HepG2 (cell line): ENCODE results near the gene C14orf93. TPM values are rescaled to one million over a fixed set of nuclear protein-coding genes. Genes with fewer than 3 reads are reported as not detected.

Source experiments
- ATAC-seq: fragments of 200-7000 bp; cut with Tn5 transposase; 3 replicates; pipeline ENCODE4 v1.9.1; 2020; ENCODE audit warnings: mild to moderate bottlenecking, moderate library complexity
- BruUV-seq: library from RNA; stranded (reverse); fragments of 400-500 nt; replicated peaks from 2 replicates; lab custom pipeline; 2021; lab: Mats Ljungman, UMichigan
- CTCF ChIA-PET: fragments of 300-600 bp; formaldehyde crosslinking; extraction: SDS; loops from one replicate; lab custom pipeline; 2021; ENCODE audit warnings: low total read pairs, inconsistent platforms, low intra/inter-chr PET ratio; lab: Yijun Ruan, JAX
- POLR2A ChIA-PET: fragments of 350-600 bp; sonication (Branson Sonifier 250); formaldehyde crosslinking; loops from one replicate; lab custom pipeline; 2020; ENCODE audit warnings: antibody characterized with exemption, inconsistent platforms; lab: Yijun Ruan, JAX
- DNase-seq: peaks from one replicate; pipeline ENCODE4 v3.0.0-alpha.2; 2015; ENCODE audit warnings: low spot score
- FAIRE-seq: peaks from 3 replicates; lab custom pipeline; 2011; peaks lifted over from hg19 to GRCh38; lab: Jason Lieb, UNC
- H2AFZ ChIP-seq: one replicate; pipeline ENCODE4 v1.6.1; 2011; ENCODE audit warnings: low read length, inconsistent platforms
- H3K27ac ChIP-seq: fragments of 300-600 bp; 3 replicates; pipeline ENCODE4 v1.8.0; 2011; ENCODE audit warnings: mixed run types, mild to moderate bottlenecking, mixed read lengths, low read length, inconsistent platforms; ENCODE audit not compliant: insufficient read depth; ENCODE audit errors: extremely low read length
- H3K27me3 ChIP-seq, 2 experiments: fragments of 200-600 bp in 1 of 2; 2 replicates in 1 of 2; 3 replicates in 1 of 2; pipeline versions ENCODE4 v1.6.0 to v1.8.0; 2011; ENCODE audit warnings: low read length in 2 of 2, mild to moderate bottlenecking in 2 of 2, moderate library complexity in 2 of 2, inconsistent platforms in 1 of 2; ENCODE audit not compliant: insufficient read depth in 2 of 2, control insufficient read depth in 1 of 2
- H3K36me3 ChIP-seq, 2 experiments: fragments of 200-600 bp in 1 of 2; replicated peaks in 1 of 2; 2 replicates in 1 of 2; 3 replicates in 1 of 2; pipeline versions ENCODE4 v1.5.1 to v1.8.0; 2011; ENCODE audit warnings: low read length in 2 of 2, inconsistent platforms in 1 of 2; ENCODE audit not compliant: insufficient read depth in 2 of 2, control insufficient read depth in 1 of 2
- H3K4me1 ChIP-seq: 2 replicates; pipeline ENCODE4 v1.5.1; 2012; ENCODE audit warnings: low read length, inconsistent platforms; ENCODE audit not compliant: insufficient read depth
- H3K4me2 ChIP-seq: 2 replicates; pipeline ENCODE4 v1.6.0; 2011; ENCODE audit warnings: low read depth, low read length, inconsistent platforms
- H3K4me3 ChIP-seq, 3 experiments: fragments of 200-600 bp in 1 of 3; sonication (generic), shearing (Covaris generic) in 1 of 3; replicated peaks in 1 of 3; 2 replicates each; pipeline ENCODE4 v1.5.1; 2011 to 2016; ENCODE audit warnings: low read length in 3 of 3, inconsistent platforms in 2 of 3, low read depth in 2 of 3, mild to moderate bottlenecking in 2 of 3, control low read depth in 1 of 3, mixed read lengths in 1 of 3; ENCODE audit not compliant: insufficient read depth in 1 of 3
- H3K79me2 ChIP-seq: one replicate; pipeline ENCODE4 v1.6.1; 2011; ENCODE audit warnings: low read length, inconsistent platforms; ENCODE audit not compliant: insufficient read depth
- H3K9ac ChIP-seq: 2 replicates; pipeline ENCODE4 v1.6.0; 2011; ENCODE audit warnings: mild to moderate bottlenecking, low read depth, low read length, inconsistent platforms; ENCODE audit not compliant: insufficient read depth
- H3K9me3 ChIP-seq: 2 replicates; pipeline ENCODE4 v1.5.1; 2012; ENCODE audit warnings: mild to moderate bottlenecking, low read length
- H4K20me1 ChIP-seq: 2 replicates; pipeline ENCODE4 v1.6.0; 2011; ENCODE audit warnings: inconsistent platforms, mild to moderate bottlenecking, low read length, moderate library complexity; ENCODE audit not compliant: insufficient read depth
- AFF4 ChIP-seq: sonication (generic); formaldehyde crosslinking; IDR thresholded peaks from 2 replicates; pipeline ENCODE4 v1.4.0; 2020; ENCODE audit warnings: missing genetic modification reagents
- AGO1 ChIP-seq: fragments of 200-400 bp; formaldehyde crosslinking; IDR thresholded peaks from 2 replicates; pipeline ENCODE4 v1.6.1; 2017; ENCODE audit warnings: mild to moderate bottlenecking, low read depth, low read length, moderate library complexity; ENCODE audit not compliant: poor library complexity, severe bottlenecking
- ATF4 ChIP-seq, 2 experiments: fragments of 450-650 bp in 1 of 2; sonication (generic) in 1 of 2; formaldehyde crosslinking; IDR thresholded peaks; 2 replicates each; pipeline versions ENCODE4 v1.5.0 to v1.8.0; 2020 to 2022; ENCODE audit warnings: mild to moderate bottlenecking in 1 of 2, missing genetic modification reagents in 1 of 2
- ATF7-NPFF ChIP-seq: sonication (generic); formaldehyde crosslinking; IDR thresholded peaks from 2 replicates; pipeline ENCODE4 v1.8.1; 2023; ENCODE audit warnings: mild to moderate bottlenecking, low read depth, missing genetic modification reagents, moderate library complexity
- GPN1 ChIP-seq: sonication (generic); formaldehyde crosslinking; IDR thresholded peaks from 2 replicates; pipeline ENCODE4 v1.5.1; 2020; ENCODE audit warnings: missing genetic modification reagents, borderline replicate concordance
- MBNL3 ChIP-seq: fragments of 250-450 bp; sonication (Bioruptor Pico); conservative IDR thresholded peaks from 2 replicates; pipeline ENCODE4 v1.8.0; 2022; ENCODE audit warnings: mild to moderate bottlenecking, inconsistent platforms
- PAX8 ChIP-seq: sonication (generic); formaldehyde crosslinking; IDR thresholded peaks from 2 replicates; pipeline ENCODE4 v1.8.0; 2022; ENCODE audit warnings: mild to moderate bottlenecking, missing genetic modification reagents, borderline replicate concordance
- POGK ChIP-seq: sonication (generic); formaldehyde crosslinking; conservative IDR thresholded peaks from 2 replicates; pipeline ENCODE4 v1.8.0; 2022; ENCODE audit warnings: mild to moderate bottlenecking, moderate library complexity, missing genetic modification reagents
- RELA ChIP-seq: sonication (generic); formaldehyde crosslinking; IDR thresholded peaks from 2 replicates; pipeline ENCODE4 v1.4.0; 2020; ENCODE audit warnings: missing genetic modification reagents
- YEATS2 ChIP-seq: sonication (generic); formaldehyde crosslinking; IDR thresholded peaks from 2 replicates; pipeline ENCODE4 v1.4.0; 2020; ENCODE audit warnings: missing genetic modification reagents, borderline replicate concordance
- ZKSCAN5 ChIP-seq: sonication (generic); formaldehyde crosslinking; IDR thresholded peaks from 2 replicates; pipeline ENCODE4 v1.5.1; 2020; ENCODE audit warnings: mild to moderate bottlenecking, missing genetic modification reagents
- ZNF292 ChIP-seq: sonication (generic); formaldehyde crosslinking; IDR thresholded peaks from 2 replicates; pipeline ENCODE4 v1.8.1; 2022; ENCODE audit warnings: mild to moderate bottlenecking, low read depth, missing genetic modification reagents, borderline replicate concordance
- ZNF546 ChIP-seq: sonication (generic); formaldehyde crosslinking; conservative IDR thresholded peaks from 2 replicates; pipeline ENCODE4 v1.8.1; 2023; ENCODE audit warnings: mild to moderate bottlenecking, missing genetic modification reagents
- ZNF605 ChIP-seq: sonication (generic); formaldehyde crosslinking; IDR thresholded peaks from 2 replicates; pipeline ENCODE4 v1.8.0; 2022; ENCODE audit warnings: mild to moderate bottlenecking, missing genetic modification reagents
- ZNF619 ChIP-seq: sonication (generic); formaldehyde crosslinking; IDR thresholded peaks from 2 replicates; pipeline ENCODE4 v1.4.0; 2020; ENCODE audit warnings: mild to moderate bottlenecking, missing genetic modification reagents
- ZSCAN22 ChIP-seq: sonication (generic); formaldehyde crosslinking; IDR thresholded peaks from 2 replicates; pipeline ENCODE4 v1.4.0; 2020; ENCODE audit warnings: mild to moderate bottlenecking, missing genetic modification reagents
- WGBS: methylation state at CpG from one replicate; pipeline ENCODE4 v1.1.6; 2017; ENCODE audit warnings: low lambda C conversion rate; 5-methylcytosine and 5-hydroxymethylcytosine counted together
- in situ Hi-C: cut with HindIII; loops from 2 replicates; pipeline ENCODE4 v1.10.0; 2017; ENCODE audit warnings: low pct_unique_long_range_greater_than_20kb; ENCODE audit not compliant: extremely low pct_ligation_motif_present
- intact Hi-C: fragments of 100-400 bp; cut with micrococcal nuclease; formaldehyde crosslinking; loops from one replicate; pipeline ENCODE4 v1.10.0; 2022; ENCODE audit not compliant: unreplicated experiment
- polyA plus RNA-seq, 8 experiments: library from polyadenylated mRNA; depleted of rRNA in 3 of 8; stranded (reverse) in 7 of 8; unstranded in 1 of 8; fragments of >200 nt; fragmentation: Illumina TruSeq in 4 of 8; extraction: Trizol in 4 of 8; gene quantifications; 2 replicates each; pipeline versions ENCODE4 v1.2.1 to v1.2.3, GENCODE V29; 2011 to 2016; ENCODE audit warnings: low read depth in 4 of 8, missing spikeins in 1 of 8, mixed read lengths in 1 of 8; ENCODE audit not compliant: insufficient read depth in 1 of 8
- total RNA-seq, 5 experiments: library from RNA; depleted of rRNA; stranded (reverse); fragments of >200 nt; fragmentation: Illumina TruSeq; extraction: Trizol; gene quantifications; 2 replicates each; pipeline ENCODE4 v1.2.3, GENCODE V29; 2016; ENCODE audit warnings: low read depth in 1 of 5

The C14orf93 gene
- total and polyA plus RNA-seq, 2 of the 13 experiments (the other 11 are each of a cell fraction or from before 2014, with no cell fraction given): 11.4 to 22.5 TPM

GRCh38 chr14:22981876-22982476, 28.0 kb downstream of the C14orf93 start:
- Histone ChIP-seq H3K4me2 (peak overlapping the region; percentile 99), H3K27me3 (no peaks in the 10 kb centered on the region; a peak in 1 of 5 replicates), H3K4me3 (peak overlapping the region; percentile 86 to 98 (median 89)), H3K4me1 (peaks cover 70% of the 10 kb centered on the region), H3K9me3 (no peaks in the 10 kb centered on the region), H3K27ac (peak overlapping the region; percentile 91), H3K9ac (peak overlapping the region; percentile 98), H3K36me3 (peaks cover 7 to 15% of the 10 kb centered on the region in 2 experiments), H3K79me2 (peaks cover 57% of the 10 kb centered on the region), H4K20me1 (no peaks in the 10 kb centered on the region), H2AFZ (no peak overlapping the region)
- peak; percentile 1 for ATAC-seq
- FAIRE-seq: no peak
- in situ Hi-C loops (no loop called here), intact Hi-C loops (loop anchor here (2.0 to 10.0 kb wide), 3 partner anchors 53 to 323 kb away; partner anchors contain the start of genes BCL2L2, LRP10, PPP1R3E and PSMB5)
- BruUV-seq: no TSS peak
- CTCF ChIA-PET: interaction anchor here (0.7 to 6.6 kb wide), 10 partner anchors 9 to 595 kb away, joined by 3 to 298 read pairs (median 9); partner anchors contain the start of gene CDH24
- POLR2A ChIA-PET: interaction anchor here (0.6 to 25.8 kb wide), 47 partner anchors 13 to 1289 kb away, joined by 3 to 1670 read pairs (median 6); partner anchors contain the start of genes ACIN1, C14orf119, CDH24 and DCAF11
- WGBS: under 1% methylated on average over 50 of the region's 51 CpGs
- DNase-seq: no peak
- TF ChIP-seq RELA (CRISPR knock-in tag) (peak; percentile 78), ATF7-NPFF (CRISPR knock-in tag) (0 out of 2 replicates have a peak, but pooled peaks have one; percentile 11), POGK (CRISPR knock-in tag) (peak; percentile 5; the same call in 1 of the 2 replicates), ZNF605 (no peak), GPN1 (peak; percentile 74; the same call in 1 of the 2 replicates), MBNL3 (CRISPR knock-in tag) (no peak), PAX8 (CRISPR knock-in tag) (peak; percentile 91; the same call in 1 of the 2 replicates), ZNF546 (CRISPR knock-in tag) (peak; percentile 63; the same call in 1 of the 2 replicates), ZKSCAN5 (0 out of 2 replicates have a peak, but pooled peaks have one; percentile 23), ZSCAN22 (CRISPR knock-in tag) (peak; percentile 75; the same call in 1 of the 2 replicates), AGO1 (peak; percentile 32), AFF4 (no peak), ATF4 (CRISPR knock-in tag; IDR thresholded peaks at IDR 0.05) (0 out of 4 replicates have a peak, but pooled peaks of 1 of the 2 experiments have one; percentile 18), ZNF292 (CRISPR knock-in tag) (peak; percentile 12; the same call in 1 of the 2 replicates), YEATS2 (CRISPR knock-in tag) (no peak; the same call in 1 of the 2 replicates), ZNF619 (CRISPR knock-in tag) (no peak)
